ENCODE results near the gene ZBTB24.

DNA sequence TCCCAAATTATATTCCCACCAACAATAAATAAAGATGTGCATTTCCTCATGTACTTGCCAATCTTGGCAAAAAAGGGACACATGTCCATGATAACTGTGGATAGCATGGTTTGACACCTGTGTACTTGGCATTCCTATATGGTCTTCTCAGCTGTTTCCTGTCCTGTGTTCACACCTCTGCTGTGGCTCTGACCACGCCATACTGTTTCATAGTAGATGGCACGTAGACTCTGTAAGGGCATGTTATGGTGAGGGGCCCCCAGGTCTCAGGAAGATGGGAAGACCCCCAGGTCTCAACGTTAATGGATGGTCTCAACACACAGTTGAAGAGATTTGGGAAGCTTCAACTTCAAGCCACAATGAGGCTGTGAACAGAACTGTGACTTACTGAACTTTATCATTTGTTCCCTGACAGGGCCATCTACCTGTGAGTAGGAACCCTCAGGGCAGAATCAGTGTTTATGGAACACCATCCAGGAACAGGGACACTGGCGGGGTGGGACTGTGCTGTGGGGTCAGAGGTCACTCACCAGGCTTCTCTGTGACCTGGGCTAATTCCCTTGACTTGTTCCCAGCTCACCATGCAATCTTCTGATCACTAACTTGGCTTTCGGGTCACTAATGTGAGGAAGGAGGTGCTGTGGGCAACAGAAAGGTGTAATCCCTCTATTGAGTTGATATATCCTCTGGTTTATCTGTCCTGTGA, 11.8 kb downstream of the ZBTB24 start:
- no peak for TF ChIP-seq POLR2AphosphoS5 (IDR thresholded peaks at IDR 0.05)
- TF ChIP-seq, protein P1, sequence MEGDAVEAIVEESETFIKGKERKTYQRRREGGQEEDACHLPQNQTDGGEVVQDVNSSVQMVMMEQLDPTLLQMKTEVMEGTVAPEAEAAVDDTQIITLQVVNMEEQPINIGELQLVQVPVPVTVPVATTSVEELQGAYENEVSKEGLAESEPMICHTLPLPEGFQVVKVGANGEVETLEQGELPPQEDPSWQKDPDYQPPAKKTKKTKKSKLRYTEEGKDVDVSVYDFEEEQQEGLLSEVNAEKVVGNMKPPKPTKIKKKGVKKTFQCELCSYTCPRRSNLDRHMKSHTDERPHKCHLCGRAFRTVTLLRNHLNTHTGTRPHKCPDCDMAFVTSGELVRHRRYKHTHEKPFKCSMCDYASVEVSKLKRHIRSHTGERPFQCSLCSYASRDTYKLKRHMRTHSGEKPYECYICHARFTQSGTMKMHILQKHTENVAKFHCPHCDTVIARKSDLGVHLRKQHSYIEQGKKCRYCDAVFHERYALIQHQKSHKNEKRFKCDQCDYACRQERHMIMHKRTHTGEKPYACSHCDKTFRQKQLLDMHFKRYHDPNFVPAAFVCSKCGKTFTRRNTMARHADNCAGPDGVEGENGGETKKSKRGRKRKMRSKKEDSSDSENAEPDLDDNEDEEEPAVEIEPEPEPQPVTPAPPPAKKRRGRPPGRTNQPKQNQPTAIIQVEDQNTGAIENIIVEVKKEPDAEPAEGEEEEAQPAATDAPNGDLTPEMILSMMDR (IDR thresholded peaks at IDR 0.05) = no peak

Data from prostate gland (tissue), 2 donors.